Transverse colon (tissue), 4 donors: ENCODE data around the gene LMF1.

ENCODE experiments used
- POLR2A ChIP-seq: fragments of 450-650 bp; IDR thresholded peaks from one replicate; pipeline ENCODE4 v1.6.1; 2016; ENCODE audit warnings: antibody characterized with exemption, mild to moderate bottlenecking, moderate library complexity
- POLR2AphosphoS5 ChIP-seq, 3 donors: sonication (generic); formaldehyde crosslinking; IDR thresholded peaks; one replicate each; pipeline ENCODE4 v1.6.1; 2016; ENCODE audit warnings: antibody characterized with exemption in 3 of 3
- TF ChIP-seq, protein P1 (sequence below), 5 experiments: fragments of 200-600 bp in 3 of 5; fragments of 450-650 bp in 2 of 5; sonication (generic) in 3 of 5; IDR thresholded peaks; 1 replicate in 2 of 5; 2 replicates in 3 of 5; pipeline ENCODE4 v1.5.1; 2016 to 2017; ENCODE audit warnings: antibody characterized with exemption in 5 of 5, inconsistent platforms in 3 of 5, mild to moderate bottlenecking in 2 of 5, moderate library complexity in 1 of 5

DNA sequence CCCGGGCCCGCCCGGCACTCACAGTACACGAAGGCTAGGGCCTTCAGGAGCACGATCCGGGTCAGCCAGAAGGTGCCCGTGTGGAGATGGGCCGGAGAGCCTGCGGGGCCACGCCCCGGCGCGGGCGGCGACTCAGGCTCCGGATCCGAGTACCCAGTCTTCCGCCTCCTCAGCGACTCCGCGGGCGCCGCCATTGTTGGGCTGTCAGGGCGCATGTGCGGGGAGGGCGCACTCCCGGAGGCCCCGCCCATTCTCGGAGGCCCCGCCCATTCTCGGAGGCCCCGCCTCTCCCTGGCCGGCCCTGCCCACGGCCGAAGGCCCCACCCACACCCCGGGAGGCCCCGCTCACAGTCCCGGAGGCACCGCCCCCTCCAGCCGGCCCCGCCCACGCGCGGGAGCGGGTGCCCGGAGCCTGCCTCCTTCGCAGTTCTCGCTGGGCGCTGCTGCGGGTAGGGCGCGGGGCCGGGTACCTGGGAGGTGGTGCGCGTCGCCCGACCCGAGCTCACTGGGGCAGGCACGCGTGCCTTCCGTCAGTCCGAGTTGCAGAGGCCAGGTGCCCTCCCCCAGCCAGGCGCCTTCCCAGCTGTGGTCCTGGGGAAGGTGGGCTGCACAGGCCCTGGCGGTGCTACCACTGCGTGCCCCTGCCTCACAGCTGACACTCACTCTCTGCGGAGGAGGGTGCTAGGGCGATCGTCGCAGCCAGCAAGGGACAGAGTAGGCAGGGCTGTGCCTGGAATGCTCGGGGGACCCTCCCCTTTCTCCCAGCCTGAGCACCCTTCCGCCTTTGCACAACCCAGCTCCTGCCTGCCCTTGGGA, at the start of gene LMF1:
- TF ChIP-seq, protein P1, sequence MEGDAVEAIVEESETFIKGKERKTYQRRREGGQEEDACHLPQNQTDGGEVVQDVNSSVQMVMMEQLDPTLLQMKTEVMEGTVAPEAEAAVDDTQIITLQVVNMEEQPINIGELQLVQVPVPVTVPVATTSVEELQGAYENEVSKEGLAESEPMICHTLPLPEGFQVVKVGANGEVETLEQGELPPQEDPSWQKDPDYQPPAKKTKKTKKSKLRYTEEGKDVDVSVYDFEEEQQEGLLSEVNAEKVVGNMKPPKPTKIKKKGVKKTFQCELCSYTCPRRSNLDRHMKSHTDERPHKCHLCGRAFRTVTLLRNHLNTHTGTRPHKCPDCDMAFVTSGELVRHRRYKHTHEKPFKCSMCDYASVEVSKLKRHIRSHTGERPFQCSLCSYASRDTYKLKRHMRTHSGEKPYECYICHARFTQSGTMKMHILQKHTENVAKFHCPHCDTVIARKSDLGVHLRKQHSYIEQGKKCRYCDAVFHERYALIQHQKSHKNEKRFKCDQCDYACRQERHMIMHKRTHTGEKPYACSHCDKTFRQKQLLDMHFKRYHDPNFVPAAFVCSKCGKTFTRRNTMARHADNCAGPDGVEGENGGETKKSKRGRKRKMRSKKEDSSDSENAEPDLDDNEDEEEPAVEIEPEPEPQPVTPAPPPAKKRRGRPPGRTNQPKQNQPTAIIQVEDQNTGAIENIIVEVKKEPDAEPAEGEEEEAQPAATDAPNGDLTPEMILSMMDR (IDR thresholded peaks at IDR 0.05) = no peak
- TF ChIP-seq POLR2AphosphoS5 (IDR thresholded peaks at IDR 0.05) (peak; percentile 62 to 66 (median 63)), POLR2A (peak; percentile 76)
